ENCODE data around the gene POLD1. TPM values are rescaled to one million over a fixed set of nuclear protein-coding genes. Genes with fewer than 3 reads are reported as not detected.

POLD1 gene
- total and polyA plus RNA-seq, 2 of the 13 experiments (the other 11 are each of a cell fraction or from before 2014, with no cell fraction given): 17.4 to 54.0 TPM

- TF ChIP-seq ZNF460 (CRISPR knock-in tag; IDR thresholded peaks at IDR 0.05; ENCODE audit: borderline replicate concordance): peak; percentile 78
These were observed 38.5 kb downstream of the POLD1 start (continued) for GRCh38 chr19:50422397-50423278.

DNA sequence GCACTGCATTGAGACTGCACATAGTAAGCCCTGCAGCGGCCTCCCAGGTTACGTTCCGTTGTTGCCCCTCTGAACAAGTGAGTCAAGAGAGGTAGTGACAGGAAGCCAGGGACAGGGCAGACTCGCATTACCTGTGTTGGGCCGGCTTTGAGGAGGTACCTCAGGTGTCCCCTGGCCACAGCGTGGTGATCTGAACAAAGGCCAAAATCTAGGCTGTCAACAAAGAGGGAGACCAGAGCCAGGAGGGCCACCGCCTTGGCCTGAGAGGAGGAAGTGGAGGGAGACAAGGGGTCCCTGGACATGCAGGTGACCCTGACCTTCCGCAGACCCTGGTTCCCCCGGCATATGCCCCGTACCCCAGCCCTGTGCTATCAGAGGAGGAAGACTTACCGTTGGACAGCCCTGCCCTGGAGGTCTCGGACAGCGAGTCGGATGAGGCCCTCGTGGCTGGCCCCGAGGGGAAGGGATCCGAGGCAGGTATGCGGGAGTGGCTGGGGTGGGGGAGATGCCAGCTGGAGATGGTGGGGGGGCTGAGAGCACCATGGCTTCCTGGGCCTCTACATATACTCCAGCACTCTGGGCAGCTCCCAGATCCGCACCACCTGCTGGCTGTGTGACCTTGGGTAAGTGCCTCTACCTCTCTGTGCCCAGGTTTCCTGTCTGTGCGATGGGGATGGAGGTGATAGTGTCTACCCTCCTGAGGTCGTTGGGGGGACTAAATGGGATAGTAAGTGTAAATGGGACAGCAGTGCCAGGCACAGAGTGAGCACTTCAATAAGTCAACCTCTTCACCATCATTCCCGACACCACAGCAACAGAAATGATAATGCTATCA lies 39.3 kb downstream of the POLD1 start:
- Histone ChIP-seq H3K27me3 (ENCODE audit: control insufficient read depth in 1 of 2, insufficient read depth in 2 of 2, low read length in 2 of 2) (no peaks in the 10 kb centered on the region; a peak in 1 of 5 replicates), H2AFZ (ENCODE audit: low read length) (no peak overlapping the region), H3K4me1 (ENCODE audit: insufficient read depth, low read length) (peaks cover 19% of the 10 kb centered on the region), H3K4me2 (ENCODE audit: low read depth, low read length) (peak overlapping the region; percentile 42), H3K36me3 (replicated peaks in 1 of 2; ENCODE audit: control insufficient read depth in 1 of 2, insufficient read depth in 2 of 2, low read length in 2 of 2) (no peaks in the 10 kb centered on the region), H3K27ac (ENCODE audit: extremely low read length, insufficient read depth, low read length) (no peak overlapping the region), H3K4me3 (replicated peaks in 1 of 3; ENCODE audit: insufficient read depth in 1 of 3, low read depth in 2 of 3, low read length in 3 of 3) (no peak overlapping the region), H3K79me2 (ENCODE audit: insufficient read depth, low read length) (no peaks in the 10 kb centered on the region), H3K9ac (ENCODE audit: insufficient read depth, low read depth, low read length) (no peak overlapping the region), H4K20me1 (ENCODE audit: insufficient read depth, low read length) (no peaks in the 10 kb centered on the region), H3K9me3 (ENCODE audit: low read length) (no peaks in the 10 kb centered on the region)
- DNase-seq (ENCODE audit: low spot score) (no peak), ATAC-seq (peak; percentile 54), FAIRE-seq (no peak)
- no TSS peak for BruUV-seq (replicated peaks)
- intact Hi-C loops (cut with micrococcal nuclease; ENCODE audit: unreplicated experiment): no loop called here
- CTCF ChIA-PET (ENCODE audit: low intra/inter-chr PET ratio, low total read pairs): no interaction called here
- in situ Hi-C loops (cut with HindIII; ENCODE audit: extremely low pct_ligation_motif_present, low pct_unique_long_range_greater_than_20kb): no loop called here
- POLR2A ChIA-PET: no interaction called here
- WGBS (ENCODE audit: low lambda C conversion rate): 38% methylated on average over 18 of the region's 22 CpGs
- no peak for TF ChIP-seq FIP1L1 (IDR thresholded peaks at IDR 0.05; ENCODE audit: borderline replicate concordance, insufficient read depth, low read depth, low read length)
- no peak for TF ChIP-seq FOXJ3 (CRISPR knock-in tag; IDR thresholded peaks at IDR 0.05; ENCODE audit: borderline replicate concordance)
- TF ChIP-seq HNRNPK (IDR thresholded peaks at IDR 0.05; ENCODE audit: low read depth, low read length, poor library complexity, severe bottlenecking): no peak
- TF ChIP-seq ZMYM3 (CRISPR knock-in tag; IDR thresholded peaks at IDR 0.05): peak; percentile 43
- no peak for TF ChIP-seq PAXIP1 (CRISPR knock-in tag; conservative IDR thresholded peaks at IDR 0.05)
- TF ChIP-seq ELF1 (CRISPR knock-in tag; IDR thresholded peaks at IDR 0.05): 0 out of 2 replicates have a peak, but pooled peaks have one; percentile 16
- TF ChIP-seq ZNF121 (CRISPR knock-in tag; IDR thresholded peaks at IDR 0.05): 0 out of 2 replicates have a peak, but pooled peaks have one; percentile 1
- peak; percentile 30; the same call in 1 of the 2 replicates for TF ChIP-seq SALL1 (CRISPR knock-in tag; IDR thresholded peaks at IDR 0.05)
- no peak for TF ChIP-seq KLF13 (CRISPR knock-in tag; IDR thresholded peaks at IDR 0.05)
- TF ChIP-seq HOXA3 (CRISPR knock-in tag; IDR thresholded peaks at IDR 0.05): no peak
- TF ChIP-seq KMT2A (CRISPR knock-in tag; IDR thresholded peaks at IDR 0.05): no peak
- TF ChIP-seq HNF4A (CRISPR knock-in tag; IDR thresholded peaks at IDR 0.05): peak; percentile 65
- no peak for TF ChIP-seq MEIS2 (CRISPR knock-in tag; IDR thresholded peaks at IDR 0.05)

Data from HepG2 (cell line).